ENCODE data around the gene LY6G6D. TPM values are rescaled to one million over a fixed set of nuclear protein-coding genes. Genes with fewer than 3 reads are reported as not detected.
A peak's percentile ranks its signal among the peaks of the same experiment; 100 is the strongest.

Gene LY6G6D
- total and polyA plus RNA-seq, 2 of the 13 experiments (the other 11 are each of a cell fraction or from before 2014, with no cell fraction given), result not detected

- peak; percentile 80; the same call in 1 of the 2 replicates for TF ChIP-seq ZNF597 (CRISPR knock-in tag; IDR thresholded peaks at IDR 0.05)
- TF ChIP-seq NR2F1 (CRISPR knock-in tag; IDR thresholded peaks at IDR 0.05), result no peak; a peak in 1 of 4 replicates
- peak; percentile 71 for TF ChIP-seq ZBTB46 (CRISPR knock-in tag; IDR thresholded peaks at IDR 0.05; ENCODE audit: borderline replicate concordance)
- peak; percentile 74; the same call in 1 of the 2 replicates for TF ChIP-seq NR0B2 (CRISPR knock-in tag; IDR thresholded peaks at IDR 0.05)
- peak; percentile 97 for TF ChIP-seq SMYD3 (CRISPR knock-in tag; IDR thresholded peaks at IDR 0.05)
- 0 out of 2 replicates have a peak, but pooled peaks have one; percentile 51 for TF ChIP-seq GATA4 (IDR thresholded peaks at IDR 0.05; ENCODE audit: borderline replicate concordance, low read depth)
- peak; percentile 62 for TF ChIP-seq MNT (IDR thresholded peaks at IDR 0.05)
- peak; percentile 65; the same call in 1 of the 2 replicates for TF ChIP-seq THAP8 (CRISPR knock-in tag; IDR thresholded peaks at IDR 0.05; ENCODE audit: borderline replicate concordance)
- no peak for TF ChIP-seq SNRNP70 (IDR thresholded peaks at IDR 0.05; ENCODE audit: low read depth, low read length)
- TF ChIP-seq ZSCAN30 (CRISPR knock-in tag; IDR thresholded peaks at IDR 0.05), result no peak
- 0 out of 2 replicates have a peak, but pooled peaks have one; percentile 52 for TF ChIP-seq IKZF5 (CRISPR knock-in tag; IDR thresholded peaks at IDR 0.05)
- no peak for TF ChIP-seq CENPX (CRISPR knock-in tag; IDR thresholded peaks at IDR 0.05)
- TF ChIP-seq GABPA (IDR thresholded peaks at IDR 0.05; ENCODE audit: low read depth, low read length), result no peak
- peak; percentile 98 for TF ChIP-seq GABPA (CRISPR knock-in tag; IDR thresholded peaks at IDR 0.05; ENCODE audit: low read depth)
These were observed 49.4 kb upstream of the LY6G6D start, which contains the start of gene CSNK2B (continued) for GRCh38 chr6:31665501-31666336.

All from HepG2 (cell line).